ENCODE results near the gene HMGXB4.
A peak's percentile ranks its signal among the peaks of the same experiment; 100 is the strongest.

The HMGXB4 gene

GRCh38 chr22:35308480-35309021 lies 51.3 kb downstream of the HMGXB4 start:
- no peak for DNase-seq (ENCODE audit: low read depth)
- H3K4me3 ChIP-seq (ENCODE audit: low read depth, low read length) = no peak overlapping the region

DNA sequence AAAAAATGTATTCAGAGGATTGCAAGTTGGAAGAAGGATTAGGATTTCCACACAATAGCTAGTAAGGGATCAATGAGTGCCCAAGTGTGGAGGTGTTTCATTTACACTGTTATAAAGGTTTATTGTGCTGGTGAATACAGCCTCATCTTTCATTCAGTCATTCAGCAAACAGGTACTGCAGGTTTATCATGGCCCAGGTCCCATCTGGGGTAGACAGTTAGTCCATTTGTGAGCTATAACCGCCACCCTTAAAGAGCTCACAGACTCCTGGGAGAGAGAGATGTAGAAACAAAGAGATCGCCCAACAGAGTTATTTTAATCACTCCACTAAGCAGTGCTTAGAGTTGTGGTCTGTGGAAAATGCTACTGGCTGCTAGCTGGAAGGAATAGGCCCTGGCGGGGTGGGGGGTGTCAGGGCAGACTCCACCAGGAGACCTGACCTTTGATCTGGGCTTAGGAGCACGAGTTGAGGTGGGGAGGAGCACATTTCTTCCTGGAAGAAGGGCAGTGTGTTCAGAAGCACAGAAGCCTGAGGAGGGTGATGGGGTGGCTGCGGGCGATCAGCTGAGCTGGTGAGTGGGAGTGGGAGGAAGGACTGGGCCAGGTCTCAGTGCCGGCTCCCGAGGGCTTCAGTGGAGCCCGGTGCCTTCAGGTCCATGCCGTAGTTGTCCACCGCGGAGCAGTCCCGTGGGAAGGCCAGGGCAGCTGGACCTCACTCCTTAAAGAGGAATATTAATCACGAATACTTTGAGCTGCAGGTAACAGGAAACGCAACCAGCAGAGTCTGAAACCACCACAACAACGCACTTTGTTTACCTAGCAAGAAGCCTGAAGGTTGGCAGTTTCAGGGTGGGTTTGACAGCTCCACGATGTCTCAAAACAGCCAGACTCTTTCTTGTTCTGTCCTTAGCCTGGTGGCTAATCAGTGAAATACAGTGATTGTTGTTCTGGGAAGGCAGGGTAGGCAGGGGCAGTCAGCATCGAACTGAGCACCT lies 53.6 kb downstream of the HMGXB4 start:
- DNase-seq (ENCODE audit: low read depth) = peak; percentile 6
- H3K4me3 ChIP-seq (ENCODE audit: low read depth, low read length) = no peak overlapping the region
- TF ChIP-seq, protein P1, sequence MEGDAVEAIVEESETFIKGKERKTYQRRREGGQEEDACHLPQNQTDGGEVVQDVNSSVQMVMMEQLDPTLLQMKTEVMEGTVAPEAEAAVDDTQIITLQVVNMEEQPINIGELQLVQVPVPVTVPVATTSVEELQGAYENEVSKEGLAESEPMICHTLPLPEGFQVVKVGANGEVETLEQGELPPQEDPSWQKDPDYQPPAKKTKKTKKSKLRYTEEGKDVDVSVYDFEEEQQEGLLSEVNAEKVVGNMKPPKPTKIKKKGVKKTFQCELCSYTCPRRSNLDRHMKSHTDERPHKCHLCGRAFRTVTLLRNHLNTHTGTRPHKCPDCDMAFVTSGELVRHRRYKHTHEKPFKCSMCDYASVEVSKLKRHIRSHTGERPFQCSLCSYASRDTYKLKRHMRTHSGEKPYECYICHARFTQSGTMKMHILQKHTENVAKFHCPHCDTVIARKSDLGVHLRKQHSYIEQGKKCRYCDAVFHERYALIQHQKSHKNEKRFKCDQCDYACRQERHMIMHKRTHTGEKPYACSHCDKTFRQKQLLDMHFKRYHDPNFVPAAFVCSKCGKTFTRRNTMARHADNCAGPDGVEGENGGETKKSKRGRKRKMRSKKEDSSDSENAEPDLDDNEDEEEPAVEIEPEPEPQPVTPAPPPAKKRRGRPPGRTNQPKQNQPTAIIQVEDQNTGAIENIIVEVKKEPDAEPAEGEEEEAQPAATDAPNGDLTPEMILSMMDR (conservative IDR thresholded peaks at IDR 0.05; ENCODE audit: low read depth, low read length) = peak; percentile 22

More at GRCh38 chr22:35308480-35309021, 51.3 kb downstream of the HMGXB4 start:
- TF ChIP-seq, protein P1 (conservative IDR thresholded peaks at IDR 0.05; ENCODE audit: low read depth, low read length) = no peak

- TF ChIP-seq, protein P1 (conservative IDR thresholded peaks at IDR 0.05; ENCODE audit: low read depth, low read length) = no peak
- no peak overlapping the region for H3K4me3 ChIP-seq (ENCODE audit: low read depth, low read length)
- no peak for DNase-seq (ENCODE audit: low read depth)
Observed at GRCh38 chr22:35311551-35311999, 54.3 kb downstream of the HMGXB4 start.

GRCh38 chr22:35312198-35313059 lies 55.1 kb downstream of the HMGXB4 start:
- TF ChIP-seq, protein P1 (conservative IDR thresholded peaks at IDR 0.05; ENCODE audit: low read depth, low read length) = no peak
- peak; percentile 24 for DNase-seq (ENCODE audit: low read depth)
- no peak overlapping the region for H3K4me3 ChIP-seq (ENCODE audit: low read depth, low read length)

DNA sequence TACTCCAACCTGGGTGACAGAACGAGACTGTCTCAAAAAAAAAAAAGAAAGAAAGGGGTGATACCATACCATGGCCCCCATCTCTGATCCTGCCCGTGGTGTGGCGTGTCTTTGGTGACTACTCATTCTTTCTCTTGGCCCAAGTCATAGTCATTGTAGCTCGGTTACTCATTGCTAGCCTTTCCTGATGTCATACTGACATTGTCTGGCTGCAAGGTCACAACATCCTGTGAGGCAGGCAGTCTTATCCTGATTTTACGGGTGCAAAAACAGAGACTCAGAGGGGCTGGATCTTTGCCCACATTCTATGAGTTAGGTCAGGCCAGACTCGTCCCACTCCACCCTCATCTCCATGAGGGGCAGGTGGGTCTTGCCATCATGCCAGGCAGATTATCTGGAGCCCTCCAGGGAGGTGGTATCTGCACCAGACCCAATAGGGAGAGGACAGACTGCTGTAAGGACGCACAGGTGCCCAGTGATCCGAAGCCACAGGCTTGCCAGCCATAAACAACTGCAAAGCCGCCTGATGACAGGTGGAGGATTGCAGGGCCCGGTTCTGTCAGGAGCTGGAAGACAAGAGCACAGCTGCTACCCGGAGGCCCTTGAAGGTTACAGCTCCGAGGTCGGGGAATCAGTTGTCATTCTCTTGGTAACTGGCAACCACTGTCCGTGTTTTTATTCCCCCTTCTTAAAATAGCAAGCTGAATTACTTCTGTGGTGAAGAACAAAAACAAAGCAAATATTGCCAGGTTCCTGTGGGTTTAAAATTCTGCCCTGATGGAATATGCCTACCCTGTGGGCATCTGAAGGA lies 56.2 kb downstream of the HMGXB4 start:
- peak; percentile 63 for DNase-seq (ENCODE audit: low read depth)
- H3K4me3 ChIP-seq (ENCODE audit: low read depth, low read length) = no peak overlapping the region
- TF ChIP-seq, protein P1 (conservative IDR thresholded peaks at IDR 0.05; ENCODE audit: low read depth, low read length) = no peak
